CD4-positive, alpha-beta T cell treated with Interleukin-15 for 1 hour (primary cell): ENCODE measurements around the gene NOP58.
"Not testable (repeated sequence)": the region's sequence is repeated elsewhere in the genome, so short reads cannot be mapped to it uniquely, and the experiment has no call there.

Source experiments
- DNase-seq: peaks from one replicate; pipeline ENCODE4 v3.0.0-alpha.2; 2020

Gene NOP58

GRCh38 chr2:202265467-202266277 lies at the start of gene NOP58:
NOP58 (plus strand) TSS chr2:202265763; CDS start chr2:202265942, 179 bp downstream.
- peak; percentile 92 for DNase-seq

- DNase-seq = no peak
Measured at GRCh38 chr2:202221873-202222272, 43.7 kb upstream of the NOP58 start.

GRCh38 chr2:202237787-202238233 lies 27.8 kb upstream of the NOP58 start:
- no peak for DNase-seq

GRCh38 chr2:202238234-202239197 lies 27.0 kb upstream of the NOP58 start, which contains the start of gene SUMO1:
SUMO1 (minus strand) TSS chr2:202238597; CDS start chr2:202238451, 146 bp downstream.
- DNase-seq = peak; percentile 92

- not testable (repeated sequence) for DNase-seq
Measured at GRCh38 chr2:202247710-202248109, 17.9 kb upstream of the NOP58 start.

- no peak for DNase-seq
Measured at GRCh38 chr2:202249521-202250253, 15.9 kb upstream of the NOP58 start.

- DNase-seq = no peak
Measured at GRCh38 chr2:202251494-202251893, 14.1 kb upstream of the NOP58 start.

GRCh38 chr2:202261531-202261930 lies 4.0 kb upstream of the NOP58 start:
- DNase-seq = no peak

- no peak for DNase-seq
Measured at GRCh38 chr2:202267495-202267894, 1.9 kb downstream of the NOP58 start.

- no peak for DNase-seq
Measured at GRCh38 chr2:202269585-202269984, 4.0 kb downstream of the NOP58 start.

- DNase-seq = no peak
Measured at GRCh38 chr2:202270487-202270886, 4.9 kb downstream of the NOP58 start.

- not testable (repeated sequence) for DNase-seq
Measured at GRCh38 chr2:202276078-202276720, 10.6 kb downstream of the NOP58 start.

GRCh38 chr2:202278036-202278760 lies 12.6 kb downstream of the NOP58 start:
- no peak for DNase-seq

- DNase-seq = no peak
Measured at GRCh38 chr2:202278944-202279343, 13.4 kb downstream of the NOP58 start.

GRCh38 chr2:202286595-202286994 lies 21.0 kb downstream of the NOP58 start:
- no peak for DNase-seq

GRCh38 chr2:202289394-202290204 lies 24.0 kb downstream of the NOP58 start:
- DNase-seq = no peak

GRCh38 chr2:202290316-202290715 lies 24.8 kb downstream of the NOP58 start:
- DNase-seq = no peak

- no peak for DNase-seq
Measured at GRCh38 chr2:202290970-202291369, 25.4 kb downstream of the NOP58 start.

- no peak for DNase-seq
Measured at GRCh38 chr2:202299712-202300111, 34.1 kb downstream of the NOP58 start.

GRCh38 chr2:202306034-202306433 lies 40.5 kb downstream of the NOP58 start:
- DNase-seq = no peak

- no peak for DNase-seq
Measured at GRCh38 chr2:202307690-202308089, 42.1 kb downstream of the NOP58 start.
